ENCODE results near the gene RAB44.

RAB44 gene

DNA sequence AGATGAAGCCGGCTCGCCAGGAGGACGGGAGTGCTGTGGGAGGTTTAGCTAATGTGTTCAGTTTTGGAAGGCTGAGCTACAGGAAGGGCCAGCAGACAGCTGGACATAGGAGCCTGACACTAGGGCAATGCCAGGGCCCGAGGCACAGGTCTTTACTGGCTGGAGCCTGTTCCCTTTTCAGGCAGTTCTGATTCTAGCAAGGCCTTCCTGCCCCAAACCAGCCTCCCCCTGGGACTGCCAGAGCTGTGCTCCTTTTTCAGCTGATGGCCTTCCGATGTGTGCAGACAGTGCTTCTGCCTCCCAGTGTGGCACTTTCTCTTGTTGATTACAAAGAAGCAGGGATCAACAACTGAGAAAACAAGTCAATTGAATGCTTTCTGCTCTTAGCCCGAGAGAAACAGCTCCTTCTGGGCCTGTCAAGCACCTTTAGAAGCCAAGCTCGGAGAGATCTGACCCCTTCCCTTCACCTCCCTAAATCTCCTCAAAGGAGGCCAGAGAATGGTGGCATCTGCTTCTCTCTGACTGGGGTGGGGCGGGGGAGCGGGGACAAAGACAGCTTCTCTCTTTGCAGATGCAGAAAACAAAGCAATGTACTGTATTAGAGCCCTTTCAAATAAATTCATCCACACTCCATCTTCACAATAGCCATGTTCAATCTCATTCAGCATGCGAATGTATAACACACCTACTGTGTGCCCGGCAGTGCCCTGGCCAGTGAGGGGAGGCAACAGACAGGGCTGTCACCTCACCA, 63.2 kb downstream of the RAB44 start:
- Histone ChIP-seq H3K9ac (ENCODE audit: low read length) (no peak overlapping the region; the same call in 1 of the 2 replicates), H3K4me2 (ENCODE audit: low read length) (no peak overlapping the region; the same call in 1 of the 2 replicates), H4K20me1 (ENCODE audit: insufficient read depth, low read length) (no peaks in the 10 kb centered on the region), H3K79me2 (ENCODE audit: insufficient read depth, low read length) (no peaks in the 10 kb centered on the region), H3K9me2 (ENCODE audit: low read depth, low read length) (no peaks in the 10 kb centered on the region), H3K9me3 (ENCODE audit: low read length) (no peaks in the 10 kb centered on the region), H3K27ac (ENCODE audit: low read depth, low read length, poor library complexity, severe bottlenecking) (peak overlapping the region; percentile 46), H3K36me3 (ENCODE audit: insufficient read depth, low read length) (no peaks in the 10 kb centered on the region), H3K4me3 (ENCODE audit: low read depth, low read length, poor library complexity, severe bottlenecking) (no peak overlapping the region), H3K4me1 (ENCODE audit: insufficient read depth, low read length, severe bottlenecking) (peaks cover 74% of the 10 kb centered on the region), H3F3A (ENCODE audit: insufficient read depth, low read length) (no peaks in the 10 kb centered on the region; the same call in 1 of the 2 replicates), H2AFZ (ENCODE audit: low read length) (no peak overlapping the region), H3K27me3 (ENCODE audit: insufficient read depth, low read length) (no peaks in the 10 kb centered on the region)
- TF ChIP-seq, protein P1, sequence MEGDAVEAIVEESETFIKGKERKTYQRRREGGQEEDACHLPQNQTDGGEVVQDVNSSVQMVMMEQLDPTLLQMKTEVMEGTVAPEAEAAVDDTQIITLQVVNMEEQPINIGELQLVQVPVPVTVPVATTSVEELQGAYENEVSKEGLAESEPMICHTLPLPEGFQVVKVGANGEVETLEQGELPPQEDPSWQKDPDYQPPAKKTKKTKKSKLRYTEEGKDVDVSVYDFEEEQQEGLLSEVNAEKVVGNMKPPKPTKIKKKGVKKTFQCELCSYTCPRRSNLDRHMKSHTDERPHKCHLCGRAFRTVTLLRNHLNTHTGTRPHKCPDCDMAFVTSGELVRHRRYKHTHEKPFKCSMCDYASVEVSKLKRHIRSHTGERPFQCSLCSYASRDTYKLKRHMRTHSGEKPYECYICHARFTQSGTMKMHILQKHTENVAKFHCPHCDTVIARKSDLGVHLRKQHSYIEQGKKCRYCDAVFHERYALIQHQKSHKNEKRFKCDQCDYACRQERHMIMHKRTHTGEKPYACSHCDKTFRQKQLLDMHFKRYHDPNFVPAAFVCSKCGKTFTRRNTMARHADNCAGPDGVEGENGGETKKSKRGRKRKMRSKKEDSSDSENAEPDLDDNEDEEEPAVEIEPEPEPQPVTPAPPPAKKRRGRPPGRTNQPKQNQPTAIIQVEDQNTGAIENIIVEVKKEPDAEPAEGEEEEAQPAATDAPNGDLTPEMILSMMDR (IDR thresholded peaks at IDR 0.05; ENCODE audit: low read length), result no peak
- TF ChIP-seq EZH2 (IDR thresholded peaks at IDR 0.05; ENCODE audit: borderline replicate concordance, low read length), result no peak

DNA sequence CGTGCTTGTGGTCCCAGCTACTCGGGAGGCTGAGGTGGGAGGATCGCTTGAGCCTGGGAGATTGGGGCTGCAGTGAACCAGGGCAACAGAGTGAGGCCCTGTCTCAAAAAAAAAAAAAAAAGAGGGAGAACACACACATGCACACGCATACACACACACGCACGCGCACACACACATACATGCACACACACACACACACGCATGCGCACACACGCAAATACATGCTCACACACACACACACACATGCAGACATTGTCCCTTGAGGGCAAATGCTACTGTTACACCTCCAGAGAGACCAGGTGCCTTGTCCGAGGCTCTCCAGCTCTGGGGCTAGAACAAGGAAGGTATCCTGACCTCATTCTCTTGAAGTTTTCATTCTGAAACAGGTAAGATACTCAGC, 64.5 kb downstream of the RAB44 start:
- Histone ChIP-seq H3F3A (ENCODE audit: insufficient read depth, low read length) (no peaks in the 10 kb centered on the region; the same call in 1 of the 2 replicates), H3K4me1 (ENCODE audit: insufficient read depth, low read length, severe bottlenecking) (peaks cover 74% of the 10 kb centered on the region), H3K4me3 (ENCODE audit: low read depth, low read length, poor library complexity, severe bottlenecking) (no peak overlapping the region), H3K4me2 (ENCODE audit: low read length) (no peak overlapping the region), H4K20me1 (ENCODE audit: insufficient read depth, low read length) (no peaks in the 10 kb centered on the region), H3K9ac (ENCODE audit: low read length) (no peak overlapping the region), H3K79me2 (ENCODE audit: insufficient read depth, low read length) (no peaks in the 10 kb centered on the region), H3K9me3 (ENCODE audit: low read length) (no peaks in the 10 kb centered on the region), H3K9me2 (ENCODE audit: low read depth, low read length) (no peaks in the 10 kb centered on the region), H3K36me3 (ENCODE audit: insufficient read depth, low read length) (no peaks in the 10 kb centered on the region), H2AFZ (ENCODE audit: low read length) (no peak overlapping the region), H3K27ac (ENCODE audit: low read depth, low read length, poor library complexity, severe bottlenecking) (peak overlapping the region; percentile 22), H3K27me3 (ENCODE audit: insufficient read depth, low read length) (no peaks in the 10 kb centered on the region)
- no peak for TF ChIP-seq EZH2 (IDR thresholded peaks at IDR 0.05; ENCODE audit: borderline replicate concordance, low read length)
- TF ChIP-seq, protein P1 (IDR thresholded peaks at IDR 0.05; ENCODE audit: low read length), result no peak

DNA sequence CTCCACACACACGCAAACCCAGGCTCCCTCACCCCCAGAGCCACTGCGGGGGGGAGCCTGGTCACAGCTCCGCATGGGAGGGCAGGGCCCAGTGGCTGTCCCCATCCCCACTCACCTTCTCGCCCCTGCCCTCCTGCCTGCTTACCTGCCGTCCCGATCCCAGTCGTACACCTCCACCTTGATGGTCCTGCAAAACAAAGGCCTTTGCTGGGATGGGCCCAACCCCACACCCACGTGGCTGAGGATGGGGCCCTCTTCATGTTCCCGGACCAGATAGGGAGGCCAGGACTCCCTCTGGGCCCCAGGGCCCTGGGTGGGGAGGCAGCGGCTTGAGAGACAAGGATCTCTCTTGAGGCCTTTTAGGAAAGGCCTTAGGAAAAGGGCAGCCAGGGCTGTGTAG, 67.6 kb downstream of the RAB44 start:
- no peaks in the 10 kb centered on the region for H3K9me3 ChIP-seq (ENCODE audit: low read length)
- no peak overlapping the region for H2AFZ ChIP-seq (ENCODE audit: low read length)
- H3K4me1 ChIP-seq (ENCODE audit: insufficient read depth, low read length, severe bottlenecking), result peaks cover 73% of the 10 kb centered on the region
- peak overlapping the region; percentile 91 for H3K27ac ChIP-seq (ENCODE audit: low read depth, low read length, poor library complexity, severe bottlenecking)
- peak overlapping the region; percentile 35 for H3K4me3 ChIP-seq (ENCODE audit: low read depth, low read length, poor library complexity, severe bottlenecking)
- no peaks in the 10 kb centered on the region for H3K9me2 ChIP-seq (ENCODE audit: low read depth, low read length)
- H3F3A ChIP-seq (ENCODE audit: insufficient read depth, low read length), result no peaks in the 10 kb centered on the region
- H3K9ac ChIP-seq (ENCODE audit: low read length), result peak overlapping the region; percentile 68
- no peaks in the 10 kb centered on the region for H3K36me3 ChIP-seq (ENCODE audit: insufficient read depth, low read length)
- no peaks in the 10 kb centered on the region for H3K27me3 ChIP-seq (ENCODE audit: insufficient read depth, low read length)
- no peak for TF ChIP-seq EZH2 (IDR thresholded peaks at IDR 0.05; ENCODE audit: borderline replicate concordance, low read length)
- TF ChIP-seq, protein P1 (IDR thresholded peaks at IDR 0.05; ENCODE audit: low read length), result no peak
- H3K4me2 ChIP-seq (ENCODE audit: low read length), result peak overlapping the region; percentile 63
- H4K20me1 ChIP-seq (ENCODE audit: insufficient read depth, low read length), result no peaks in the 10 kb centered on the region
- H3K79me2 ChIP-seq (ENCODE audit: insufficient read depth, low read length), result no peaks in the 10 kb centered on the region

Data from OCI-LY1 (cell line).